ENCODE results near the gene ARNT2. TPM values are rescaled to one million over a fixed set of nuclear protein-coding genes. Genes with fewer than 3 reads are reported as not detected.

ARNT2 gene
- total RNA-seq, 2 donors from 2014 or later = 4.3 to 5.0 TPM

- no peak for DNase-seq
- no peak for ATAC-seq
- intact Hi-C loops (cut with DNase I) = no loop called here
Measured at GRCh38 chr15:80609091-80609490, 204.9 kb downstream of the ARNT2 start.

GRCh38 chr15:80609512-80609946, 205.3 kb downstream of the ARNT2 start:
- ATAC-seq = no peak
- DNase-seq = no peak
- intact Hi-C loops (cut with DNase I) = no loop called here

GRCh38 chr15:80611543-80612080, 207.4 kb downstream of the ARNT2 start:
- no peak for ATAC-seq
- no peak for DNase-seq
- intact Hi-C loops (cut with DNase I) = no loop called here

GRCh38 chr15:80612118-80612823, 208.1 kb downstream of the ARNT2 start:
- DNase-seq = no peak
- intact Hi-C loops (cut with DNase I) = no loop called here
- no peak for ATAC-seq

GRCh38 chr15:80613762-80614365, 209.7 kb downstream of the ARNT2 start:
- DNase-seq (no peak), ATAC-seq (no peak)
- intact Hi-C loops (cut with DNase I) = no loop called here

GRCh38 chr15:80614711-80615360, 210.7 kb downstream of the ARNT2 start:
- intact Hi-C loops (cut with DNase I) = loop anchor here in 1 of 2 donors (5.0 kb wide), 1 partner anchor 162 kb away; the partner anchor contains the start of gene CEMIP
- ATAC-seq (no peak), DNase-seq (no peak)

- DNase-seq (no peak), ATAC-seq (no peak)
- intact Hi-C loops (cut with DNase I) = loop anchor here in 1 of 2 donors (5.0 kb wide), 1 partner anchor 162 kb away; the partner anchor contains the start of gene CEMIP
Measured at GRCh38 chr15:80615361-80615736, 211.2 kb downstream of the ARNT2 start.

GRCh38 chr15:80615783-80616391, 211.7 kb downstream of the ARNT2 start:
- DNase-seq = peak; percentile 76

GRCh38 chr15:80618685-80619400, 214.7 kb downstream of the ARNT2 start:
- intact Hi-C loops (cut with DNase I) = loop anchor here in 1 of 2 donors (5.0 kb wide), 1 partner anchor 158 kb away; the partner anchor contains the start of gene CEMIP
- DNase-seq (no peak), ATAC-seq (no peak)

More at GRCh38 chr15:80615783-80616391, 211.7 kb downstream of the ARNT2 start:
- intact Hi-C loops (cut with DNase I) = loop anchor here in 1 of 2 donors (5.0 kb wide), 1 partner anchor 161 kb away; the partner anchor contains the start of gene CEMIP
- ATAC-seq = peak; percentile 76 to 82

- no peak for DNase-seq
- ATAC-seq = peak in 1 of 2 donors; percentile 43
- intact Hi-C loops (cut with DNase I) = loop anchor here in 1 of 2 donors (5.0 kb wide), 1 partner anchor 158 kb away; the partner anchor contains the start of gene CEMIP
Measured at GRCh38 chr15:80619680-80620079, 215.5 kb downstream of the ARNT2 start.

- ATAC-seq = no peak
- intact Hi-C loops (cut with DNase I) = no loop called here
- DNase-seq = no peak
Measured at GRCh38 chr15:80620141-80620540, 216.0 kb downstream of the ARNT2 start.

- intact Hi-C loops (cut with DNase I) = no loop called here
- ATAC-seq (no peak), DNase-seq (no peak)
Measured at GRCh38 chr15:80620931-80621330, 216.7 kb downstream of the ARNT2 start.

- DNase-seq = no peak
- no peak for ATAC-seq
- intact Hi-C loops (cut with DNase I) = no loop called here
Measured at GRCh38 chr15:80626643-80627120, 222.5 kb downstream of the ARNT2 start.

- intact Hi-C loops (cut with DNase I) = no loop called here
- ATAC-seq (no peak), DNase-seq (no peak)
Measured at GRCh38 chr15:80629355-80629754, 225.2 kb downstream of the ARNT2 start.

- intact Hi-C loops (cut with DNase I) = no loop called here
- DNase-seq = no peak
- no peak for ATAC-seq
Measured at GRCh38 chr15:80630981-80631380, 226.8 kb downstream of the ARNT2 start.

- intact Hi-C loops (cut with DNase I) = no loop called here
- no peak for ATAC-seq
Measured at GRCh38 chr15:80633221-80633620, 229.0 kb downstream of the ARNT2 start.

GRCh38 chr15:80635953-80636352, 231.8 kb downstream of the ARNT2 start:
- DNase-seq (no peak), ATAC-seq (peak; percentile 89 to 92)
- intact Hi-C loops (cut with DNase I) = no loop called here

More at GRCh38 chr15:80633221-80633620, 229.0 kb downstream of the ARNT2 start:
- no peak for DNase-seq

- intact Hi-C loops (cut with DNase I) = no loop called here
- ATAC-seq (peak; percentile 21 to 52), DNase-seq (no peak)
Measured at GRCh38 chr15:80636675-80637074, 232.5 kb downstream of the ARNT2 start.

All from left cardiac atrium (tissue), 4 donors.